Brain microvascular endothelial cell (primary cell): ENCODE results near the gene TM4SF20.
"Not testable (repeated sequence)": the region's sequence is repeated elsewhere in the genome, so short reads cannot be mapped to it uniquely, and the experiment has no call there.

ENCODE experiments used
- DNase-seq: peaks from one replicate; pipeline ENCODE4 v3.0.0-alpha.2; 2020
- H3K27ac ChIP-seq: fragments of 250-450 bp; sonication (Bioruptor Pico); 2 replicates; pipeline ENCODE4 v1.5.1; 2020; ENCODE audit warnings: mild to moderate bottlenecking, moderate library complexity
- H3K27me3 ChIP-seq: fragments of 250-450 bp; sonication (Bioruptor Pico); replicated peaks from 2 replicates; pipeline ENCODE4 v1.5.1; 2020; ENCODE audit warnings: mild to moderate bottlenecking
- H3K36me3 ChIP-seq: fragments of 250-450 bp; sonication (Bioruptor Pico); replicated peaks from 2 replicates; pipeline ENCODE4 v1.5.1; 2020; ENCODE audit warnings: mild to moderate bottlenecking
- H3K4me3 ChIP-seq: 2 replicates; pipeline ENCODE4 v1.5.1; 2011; ENCODE audit warnings: low read depth, mild to moderate bottlenecking, control low read depth, low read length, moderate library complexity
- in situ Hi-C: cut with HindIII; loops from 2 replicates; pipeline ENCODE4 v1.10.0; 2017; ENCODE audit warnings: low sequenced_read_pairs, low pct_ligation_motif_present
- TF ChIP-seq, protein P1 (sequence below): IDR thresholded peaks from 2 replicates; pipeline ENCODE4 v1.5.1; 2011; ENCODE audit warnings: low read depth, mild to moderate bottlenecking, moderate library complexity, low read length, control low read depth, inconsistent platforms; ENCODE audit errors: missing control alignments

The TM4SF20 gene

DNA sequence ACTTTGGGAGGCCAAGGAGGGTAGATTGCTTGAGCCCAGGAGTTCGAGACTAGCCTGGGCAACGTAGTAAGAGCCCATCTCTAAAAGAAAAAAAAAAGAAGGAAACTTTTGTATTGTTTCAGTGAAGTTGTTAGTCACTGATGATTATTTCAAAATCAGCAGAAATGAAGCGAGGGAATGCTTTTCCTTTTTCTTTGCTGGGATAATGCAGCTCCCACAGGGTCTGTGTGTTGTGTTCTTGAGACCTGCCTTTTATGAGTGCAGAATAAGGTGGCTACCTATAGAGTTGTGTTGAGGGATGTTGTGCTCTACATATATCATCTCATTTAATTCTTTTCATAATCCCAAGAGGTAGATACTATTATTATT is 11.7 kb downstream of the TM4SF20 start:
- no peak for DNase-seq
- TF ChIP-seq, protein P1, sequence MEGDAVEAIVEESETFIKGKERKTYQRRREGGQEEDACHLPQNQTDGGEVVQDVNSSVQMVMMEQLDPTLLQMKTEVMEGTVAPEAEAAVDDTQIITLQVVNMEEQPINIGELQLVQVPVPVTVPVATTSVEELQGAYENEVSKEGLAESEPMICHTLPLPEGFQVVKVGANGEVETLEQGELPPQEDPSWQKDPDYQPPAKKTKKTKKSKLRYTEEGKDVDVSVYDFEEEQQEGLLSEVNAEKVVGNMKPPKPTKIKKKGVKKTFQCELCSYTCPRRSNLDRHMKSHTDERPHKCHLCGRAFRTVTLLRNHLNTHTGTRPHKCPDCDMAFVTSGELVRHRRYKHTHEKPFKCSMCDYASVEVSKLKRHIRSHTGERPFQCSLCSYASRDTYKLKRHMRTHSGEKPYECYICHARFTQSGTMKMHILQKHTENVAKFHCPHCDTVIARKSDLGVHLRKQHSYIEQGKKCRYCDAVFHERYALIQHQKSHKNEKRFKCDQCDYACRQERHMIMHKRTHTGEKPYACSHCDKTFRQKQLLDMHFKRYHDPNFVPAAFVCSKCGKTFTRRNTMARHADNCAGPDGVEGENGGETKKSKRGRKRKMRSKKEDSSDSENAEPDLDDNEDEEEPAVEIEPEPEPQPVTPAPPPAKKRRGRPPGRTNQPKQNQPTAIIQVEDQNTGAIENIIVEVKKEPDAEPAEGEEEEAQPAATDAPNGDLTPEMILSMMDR, result no peak
- H3K27ac ChIP-seq, result peak overlapping the region; percentile 59
- H3K36me3 ChIP-seq, result no peaks in the 10 kb centered on the region
- no peaks in the 10 kb centered on the region for H3K27me3 ChIP-seq
- H3K4me3 ChIP-seq, result no peak overlapping the region
- in situ Hi-C loops, result no loop called here

DNA sequence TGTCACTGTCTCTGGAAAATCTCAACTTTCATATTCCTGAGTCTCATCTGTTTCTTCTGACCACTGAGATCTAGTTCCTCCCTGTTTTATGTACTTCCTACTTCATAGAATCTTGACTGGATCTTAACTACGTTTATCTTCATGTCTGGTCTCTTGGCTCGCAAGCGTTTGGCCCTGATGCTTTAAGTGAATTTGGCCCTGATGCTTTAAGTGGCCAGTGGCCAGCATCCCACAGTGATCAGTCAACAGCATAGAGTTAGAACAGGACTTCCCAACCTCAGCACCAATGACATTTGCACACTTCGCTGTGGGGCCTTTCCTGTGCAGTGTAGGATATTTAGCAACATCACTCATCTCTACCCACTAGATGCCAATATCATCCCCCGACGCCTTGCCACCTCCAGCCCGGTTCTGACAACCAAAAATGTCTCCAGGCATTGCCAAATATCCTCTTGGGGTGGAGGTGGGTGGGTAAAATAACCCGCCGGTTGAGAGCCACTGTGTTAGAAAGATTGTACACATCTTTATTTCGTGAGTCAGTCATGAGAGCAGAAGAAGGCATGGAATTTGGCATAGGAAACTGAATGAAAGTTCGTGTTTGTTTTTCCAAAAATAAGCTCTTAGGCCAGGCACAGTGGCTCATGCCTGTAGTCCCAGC is 12.2 kb downstream of the TM4SF20 start:
- no peaks in the 10 kb centered on the region for H3K36me3 ChIP-seq
- H3K27me3 ChIP-seq, result no peaks in the 10 kb centered on the region
- TF ChIP-seq, protein P1, result no peak
- peak overlapping the region; percentile 59 for H3K27ac ChIP-seq
- DNase-seq, result peak; percentile 87
- no peak overlapping the region for H3K4me3 ChIP-seq
- in situ Hi-C loops, result no loop called here

DNA sequence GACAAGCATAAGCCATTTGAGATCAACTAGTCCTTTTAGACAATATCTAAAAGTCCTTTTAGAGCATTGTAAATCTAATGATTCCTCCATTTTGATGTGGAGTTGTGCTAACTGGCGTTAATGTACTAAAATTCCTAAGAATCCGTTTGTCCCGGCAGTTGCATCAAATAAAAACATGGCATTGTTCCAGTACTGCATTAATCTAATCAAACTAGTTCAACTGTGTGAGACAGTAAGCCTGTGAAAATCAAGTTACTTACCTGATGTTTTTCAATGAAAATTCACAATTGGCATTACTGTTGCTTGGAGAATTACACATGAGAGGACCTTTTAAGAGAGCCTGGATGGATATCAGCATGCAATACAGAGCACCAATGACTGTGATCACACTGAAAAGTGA is 13.3 kb downstream of the TM4SF20 start:
- H3K4me3 ChIP-seq, result no peak overlapping the region
- H3K27me3 ChIP-seq, result no peaks in the 10 kb centered on the region
- DNase-seq, result peak; percentile 12
- H3K36me3 ChIP-seq, result peaks cover 2% of the 10 kb centered on the region
- in situ Hi-C loops, result no loop called here
- TF ChIP-seq, protein P1, result no peak
- H3K27ac ChIP-seq, result no peak overlapping the region

DNA sequence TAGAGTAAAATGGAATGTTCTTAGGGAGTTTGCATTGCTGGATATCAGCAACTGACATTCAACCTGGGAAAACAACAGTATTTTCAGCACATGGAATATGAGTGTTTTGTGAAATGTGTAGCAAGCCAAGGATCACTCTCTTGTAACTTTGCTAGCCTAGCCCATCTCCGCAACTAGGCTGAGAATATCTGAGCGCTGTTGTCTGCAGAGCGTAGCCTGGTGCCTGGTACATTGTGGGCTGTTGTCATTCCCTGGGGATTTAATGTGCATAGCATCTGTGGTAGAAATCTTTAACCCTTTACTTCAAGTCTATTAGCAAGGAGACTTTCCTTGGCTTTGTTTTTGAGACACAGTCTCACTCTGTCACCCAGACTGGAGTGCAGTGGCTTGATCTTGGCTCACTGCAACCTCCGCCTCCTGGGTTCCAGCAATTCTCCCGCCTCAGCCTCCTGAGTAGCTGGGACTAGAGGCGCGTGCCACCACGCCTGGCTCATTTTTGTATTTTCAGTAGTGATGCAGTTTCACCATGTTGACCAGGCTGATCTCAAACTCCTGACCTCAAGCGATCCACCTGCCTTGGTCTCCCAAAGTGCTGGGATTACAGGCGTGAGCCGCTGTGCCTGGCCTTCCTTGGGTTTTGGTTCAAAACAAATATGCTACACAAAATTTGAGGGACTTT is 14.4 kb downstream of the TM4SF20 start:
- in situ Hi-C loops, H3K4me3 ChIP-seq, H3K27ac ChIP-seq, H3K36me3 ChIP-seq, H3K27me3 ChIP-seq: not testable (repeated sequence)
- peak; percentile 43 for DNase-seq

DNA sequence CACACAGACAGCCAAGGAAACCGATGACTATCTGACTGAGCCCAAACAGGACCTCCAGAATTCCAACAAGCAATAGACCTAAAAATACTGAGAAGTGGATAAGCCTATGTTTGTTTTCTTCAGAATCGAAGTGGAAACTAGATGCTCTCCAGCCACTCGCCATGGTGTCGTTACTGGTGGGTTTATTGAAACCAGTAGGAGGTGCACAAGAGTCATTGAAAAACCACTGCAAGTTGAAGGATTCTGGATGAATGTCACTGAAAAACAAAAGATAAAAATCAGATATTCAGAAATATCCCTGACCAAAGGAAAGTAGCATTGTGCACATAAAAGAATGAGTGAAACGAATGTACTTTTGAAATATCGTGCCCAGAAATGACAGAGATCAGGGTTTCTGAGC is 15.3 kb downstream of the TM4SF20 start:
- in situ Hi-C loops, result no loop called here
- TF ChIP-seq, protein P1, result peak; percentile 34
- Histone ChIP-seq H3K4me3 (no peak overlapping the region), H3K27ac (no peak overlapping the region), H3K36me3 (peaks cover 7% of the 10 kb centered on the region), H3K27me3 (no peaks in the 10 kb centered on the region)
- no peak for DNase-seq

DNA sequence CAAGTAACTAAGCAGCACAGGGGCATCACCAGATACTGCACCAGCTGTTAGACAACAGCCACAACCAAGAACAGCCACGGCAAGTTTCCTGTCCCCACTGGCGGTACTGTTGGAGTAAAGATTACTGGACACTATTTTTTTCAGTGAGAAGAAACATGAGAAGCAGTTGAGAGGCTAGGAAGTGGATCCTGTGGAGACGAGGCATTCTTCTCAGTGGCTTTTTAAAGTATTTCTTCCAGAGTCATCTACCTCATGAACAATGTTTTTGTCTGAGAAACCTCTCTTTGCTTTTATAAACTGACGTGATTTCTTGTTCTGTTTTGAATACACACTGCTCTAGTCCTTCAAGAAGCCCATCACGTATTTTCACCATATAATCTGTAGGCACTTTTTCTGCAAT is 18.8 kb downstream of the TM4SF20 start:
- H3K27ac ChIP-seq, result no peak overlapping the region
- TF ChIP-seq, protein P1, result no peak
- no peak overlapping the region for H3K4me3 ChIP-seq
- no peak for DNase-seq
- H3K27me3 ChIP-seq, result no peaks in the 10 kb centered on the region
- in situ Hi-C loops, result no loop called here
- peaks cover 9% of the 10 kb centered on the region for H3K36me3 ChIP-seq
